HCT116 (cell line): ENCODE measurements around the gene AP3B1. TPM values are rescaled to one million over a fixed set of nuclear protein-coding genes. Genes with fewer than 3 reads are reported as not detected.

Source experiments
- ATAC-seq: fragments of 200-7000 bp; cut with Tn5 transposase; 2 replicates; pipeline ENCODE4 v1.9.1; 2020; ENCODE audit warnings: mild to moderate bottlenecking, moderate library complexity
- BruUV-seq: library from RNA; stranded (reverse); fragments of 400-500 nt; replicated peaks from 2 replicates; lab custom pipeline; 2021; lab: Mats Ljungman, UMichigan
- CTCF ChIA-PET: fragments of 300-600 bp; sonication (Branson Sonifier 250); formaldehyde crosslinking; loops from one replicate; lab custom pipeline; 2021; ENCODE audit warnings: antibody characterized with exemption; lab: Charles Lee
- POLR2A ChIA-PET: fragments of 300-600, 350-600 bp; sonication (Branson Sonifier 250); formaldehyde crosslinking; loops from one replicate; lab custom pipeline; 2021; ENCODE audit warnings: antibody characterized with exemption; lab: Charles Lee
- RAD21 ChIA-PET, 2 experiments: fragments of 300-600 bp; sonication (Branson Sonifier 250); formaldehyde crosslinking; loops; one replicate each; lab custom pipeline; 2023; ENCODE audit warnings: low total read pairs in 2 of 2; ENCODE audit not compliant: uncharacterized antibody in 2 of 2, unreplicated experiment in 2 of 2, low non-redundant PET in 1 of 2; lab: Charles Lee
- DNase-seq: peaks from one replicate; pipeline ENCODE4 v3.0.0-alpha.2; 2010; ENCODE audit warnings: low read depth, low spot score
- H2AFZ ChIP-seq: fragments of 200-600 bp; shearing (Covaris generic), sonication (generic); 2 replicates; pipeline ENCODE4 v1.6.1; 2017; ENCODE audit warnings: low read depth, mixed run types, mixed read lengths, antibody characterized with exemption, low read length; ENCODE audit not compliant: poor library complexity, severe bottlenecking
- H3K27ac ChIP-seq: 2 replicates; pipeline ENCODE4 v1.5.1; 2012; ENCODE audit warnings: low read depth, low read length
- H3K27me3 ChIP-seq: fragments of 200-600 bp; sonication (generic); 2 replicates; pipeline ENCODE4 v1.6.1; 2016; ENCODE audit warnings: mixed run types, low read length, mixed read lengths; ENCODE audit not compliant: insufficient read depth
- H3K36me3 ChIP-seq, 2 experiments: fragments of 200-500 bp in 1 of 2; fragments of 200-600 bp in 1 of 2; sonication (Bioruptor generic) in 1 of 2; sonication (generic) in 1 of 2; 2 replicates each; pipeline versions ENCODE4 v1.5.1 to v1.6.1; 2014 to 2016; ENCODE audit warnings: low read length in 2 of 2, inconsistent platforms in 1 of 2, mixed read lengths in 1 of 2, mixed run types in 1 of 2; ENCODE audit not compliant: insufficient read depth in 2 of 2, control insufficient read depth in 1 of 2
- H3K4me1 ChIP-seq, 2 experiments: fragments of 200-600 bp in 1 of 2; sonication (generic) in 1 of 2; 2 replicates each; pipeline versions ENCODE4 v1.5.1 to v1.6.1; 2012 to 2017; ENCODE audit warnings: low read length in 2 of 2, inconsistent platforms in 1 of 2, mild to moderate bottlenecking in 1 of 2, mixed read lengths in 1 of 2, mixed run types in 1 of 2, moderate library complexity in 1 of 2; ENCODE audit not compliant: insufficient read depth in 2 of 2, control insufficient read depth in 1 of 2
- H3K4me2 ChIP-seq: fragments of 200-600 bp; sonication (generic); 2 replicates; pipeline ENCODE4 v1.6.1; 2017; ENCODE audit warnings: mixed run types, low read length, mixed read lengths
- H3K4me3 ChIP-seq, 2 experiments: fragments of 200-600 bp in 1 of 2; sonication (generic) in 1 of 2; replicated peaks in 1 of 2; 2 replicates each; pipeline ENCODE4 v1.5.1; 2011 to 2016; ENCODE audit warnings: low read length in 2 of 2, control low read depth in 1 of 2, low read depth in 1 of 2, mild to moderate bottlenecking in 1 of 2, mixed read lengths in 1 of 2, mixed run types in 1 of 2
- H3K79me2 ChIP-seq: fragments of 200-600 bp; sonication (generic); 2 replicates; pipeline ENCODE4 v1.6.1; 2017; ENCODE audit warnings: mild to moderate bottlenecking, mixed run types, low read length, moderate library complexity, mixed read lengths; ENCODE audit not compliant: insufficient read depth
- H3K9ac ChIP-seq: fragments of 200-600 bp; sonication (generic); 2 replicates; pipeline ENCODE4 v1.6.1; 2016; ENCODE audit warnings: low read length, mixed read lengths
- H3K9me2 ChIP-seq: fragments of 200-600 bp; sonication (generic), shearing (Covaris generic); 2 replicates; pipeline ENCODE4 v1.6.1; 2017; ENCODE audit warnings: mixed run types, mild to moderate bottlenecking, moderate library complexity; ENCODE audit not compliant: insufficient read depth
- H3K9me3 ChIP-seq, 2 experiments: fragments of 200-500 bp in 1 of 2; fragments of 200-600 bp in 1 of 2; sonication (Bioruptor generic) in 1 of 2; sonication (generic) in 1 of 2; 2 replicates each; pipeline ENCODE4 v1.6.1; 2014 to 2017; ENCODE audit warnings: low read length in 2 of 2, mixed read lengths in 2 of 2, inconsistent platforms in 1 of 2, low read depth in 1 of 2, mild to moderate bottlenecking in 1 of 2, mixed run types in 1 of 2, moderate library complexity in 1 of 2; ENCODE audit not compliant: control insufficient read depth in 1 of 2, insufficient read depth in 1 of 2
- H4K20me1 ChIP-seq: fragments of 200-600 bp; sonication (generic), shearing (Covaris generic); 2 replicates; pipeline ENCODE4 v1.6.1; 2017; ENCODE audit warnings: mixed run types, mild to moderate bottlenecking, moderate library complexity; ENCODE audit not compliant: insufficient read depth
- ATF3 ChIP-seq: IDR thresholded peaks from 2 replicates; pipeline ENCODE4 v1.6.1; 2012
- CBX3 ChIP-seq: IDR thresholded peaks from 2 replicates; pipeline ENCODE4 v1.6.1; 2012; ENCODE audit warnings: low read depth
- CEBPB ChIP-seq: IDR thresholded peaks from 2 replicates; pipeline ENCODE4 v1.6.1; 2012; ENCODE audit warnings: low read depth
- ELF1 ChIP-seq: IDR thresholded peaks from 2 replicates; pipeline ENCODE4 v1.6.1; 2012; ENCODE audit warnings: low read depth, borderline replicate concordance
- EZH2phosphoT487 ChIP-seq: fragments of 200-600 bp; IDR thresholded peaks from 2 replicates; pipeline ENCODE4 v1.6.1; 2018; ENCODE audit warnings: antibody characterized with exemption, borderline replicate concordance
- FOSL1 ChIP-seq: IDR thresholded peaks from 2 replicates; pipeline ENCODE4 v1.6.1; 2012; ENCODE audit warnings: low read depth
- POLR2A ChIP-seq: IDR thresholded peaks from 2 replicates; pipeline ENCODE4 v1.7.0; 2011; ENCODE audit warnings: borderline replicate concordance; ENCODE audit not compliant: insufficient read depth, insufficient read length; ENCODE audit errors: extremely low read depth
- POLR2AphosphoS5 ChIP-seq: IDR thresholded peaks from 2 replicates; pipeline ENCODE4 v1.6.1; 2011; ENCODE audit warnings: mild to moderate bottlenecking, low read depth, low read length, moderate library complexity
- RAD21 ChIP-seq: IDR thresholded peaks from 2 replicates; pipeline ENCODE4 v1.6.1; 2012; ENCODE audit warnings: low read depth, mild to moderate bottlenecking
- SP1 ChIP-seq: IDR thresholded peaks from 2 replicates; pipeline ENCODE4 v1.6.1; 2012; ENCODE audit warnings: low read depth
- intact Hi-C: fragments of 100-400 bp; cut with micrococcal nuclease; formaldehyde crosslinking; loops from 2 replicates; pipeline ENCODE4 v1.10.0; 2022
- total RNA-seq: library from RNA; stranded (reverse); gene quantifications from one replicate; pipeline ENCODE4 v1.2.1, GENCODE V29; 2021; ENCODE audit not compliant: unreplicated experiment
- TF ChIP-seq, protein P1 (sequence below), 3 experiments: fragments of 200-600 bp in 1 of 3; sonication (generic) in 1 of 3; IDR thresholded peaks in 2 of 3; conservative IDR thresholded peaks in 1 of 3; 2 replicates each; pipeline ENCODE4 v1.5.1; 2012 to 2017; ENCODE audit warnings: low read depth in 2 of 3, low read length in 2 of 3, antibody characterized with exemption in 1 of 3, borderline replicate concordance in 1 of 3, control low read depth in 1 of 3, mild to moderate bottlenecking in 1 of 3, mixed read lengths in 1 of 3, mixed run types in 1 of 3, moderate library complexity in 1 of 3; ENCODE audit not compliant: insufficient read depth in 1 of 3

AP3B1 gene
- total RNA-seq, 1 experiment from 2014 or later = 54.5 TPM

DNA sequence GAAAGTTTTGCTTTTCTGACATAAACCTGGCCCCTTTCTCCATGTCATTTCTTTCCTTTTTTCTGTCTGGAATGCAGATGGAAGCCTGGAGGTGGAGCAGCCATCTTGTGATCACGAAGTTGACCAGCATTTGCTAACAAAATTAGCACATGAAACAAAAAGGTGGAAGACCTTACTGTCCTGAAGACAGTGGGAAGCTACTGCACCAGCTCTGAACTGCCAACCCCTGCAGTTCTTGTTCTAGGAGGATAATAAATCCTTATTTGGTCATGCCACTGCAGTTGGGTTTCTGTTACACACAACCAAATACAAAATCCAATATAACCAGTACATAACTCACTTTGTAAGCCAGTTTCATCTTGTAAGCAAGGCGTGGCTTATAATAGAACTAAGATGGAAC lies 269.0 kb downstream of the AP3B1 start:
- POLR2A ChIA-PET = no interaction called here
- H4K20me1 ChIP-seq = no peaks in the 10 kb centered on the region
- intact Hi-C loops = no loop called here
- TF ChIP-seq EZH2phosphoT487 = no peak
- TF ChIP-seq RAD21 = no peak
- no peak for TF ChIP-seq CBX3
- no peak for TF ChIP-seq SP1
- TF ChIP-seq POLR2AphosphoS5 = no peak
- TF ChIP-seq POLR2A = no peak
- TF ChIP-seq CEBPB = no peak
- no peak for TF ChIP-seq FOSL1
- TF ChIP-seq ELF1 = no peak
- no peak for TF ChIP-seq ATF3
- TF ChIP-seq, protein P1, sequence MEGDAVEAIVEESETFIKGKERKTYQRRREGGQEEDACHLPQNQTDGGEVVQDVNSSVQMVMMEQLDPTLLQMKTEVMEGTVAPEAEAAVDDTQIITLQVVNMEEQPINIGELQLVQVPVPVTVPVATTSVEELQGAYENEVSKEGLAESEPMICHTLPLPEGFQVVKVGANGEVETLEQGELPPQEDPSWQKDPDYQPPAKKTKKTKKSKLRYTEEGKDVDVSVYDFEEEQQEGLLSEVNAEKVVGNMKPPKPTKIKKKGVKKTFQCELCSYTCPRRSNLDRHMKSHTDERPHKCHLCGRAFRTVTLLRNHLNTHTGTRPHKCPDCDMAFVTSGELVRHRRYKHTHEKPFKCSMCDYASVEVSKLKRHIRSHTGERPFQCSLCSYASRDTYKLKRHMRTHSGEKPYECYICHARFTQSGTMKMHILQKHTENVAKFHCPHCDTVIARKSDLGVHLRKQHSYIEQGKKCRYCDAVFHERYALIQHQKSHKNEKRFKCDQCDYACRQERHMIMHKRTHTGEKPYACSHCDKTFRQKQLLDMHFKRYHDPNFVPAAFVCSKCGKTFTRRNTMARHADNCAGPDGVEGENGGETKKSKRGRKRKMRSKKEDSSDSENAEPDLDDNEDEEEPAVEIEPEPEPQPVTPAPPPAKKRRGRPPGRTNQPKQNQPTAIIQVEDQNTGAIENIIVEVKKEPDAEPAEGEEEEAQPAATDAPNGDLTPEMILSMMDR (IDR thresholded peaks at IDR 0.05 in 2 of 3, conservative IDR thresholded peaks at IDR 0.05 in 1 of 3; ENCODE audit: borderline replicate concordance in 1 of 3, insufficient read depth in 1 of 3, low read depth in 2 of 3, low read length in 2 of 3) = no peak
- no peak overlapping the region for H3K9ac ChIP-seq
- BruUV-seq = no TSS peak
- no peak overlapping the region for H3K27ac ChIP-seq
- no peaks in the 10 kb centered on the region for H3K36me3 ChIP-seq
- no peaks in the 10 kb centered on the region for H3K9me2 ChIP-seq
- DNase-seq (no peak), ATAC-seq (no peak)
- no peak overlapping the region for H3K4me3 ChIP-seq
- no peak overlapping the region for H3K4me2 ChIP-seq
- H3K9me3 ChIP-seq = no peaks in the 10 kb centered on the region
- H3K27me3 ChIP-seq = no peaks in the 10 kb centered on the region
- CTCF ChIA-PET = no interaction called here
- RAD21 ChIA-PET = no interaction called here
- H2AFZ ChIP-seq = no peak overlapping the region
- no peaks in the 10 kb centered on the region for H3K79me2 ChIP-seq
- H3K4me1 ChIP-seq = no peaks in the 10 kb centered on the region
